Esophagus muscularis mucosa (tissue), 4 donors: ENCODE data around the gene AQP12B. TPM values are rescaled to one million over a fixed set of nuclear protein-coding genes. Genes with fewer than 3 reads are reported as not detected.

Experiments used
- DNase-seq: peaks from one replicate; pipeline ENCODE4 v3.0.0-alpha.2; 2017; ENCODE audit errors: extremely low spot score
- H3K27ac ChIP-seq, 4 donors: fragments of 200-600 bp; sonication (generic); replicated peaks in 1 of 4; 1 replicate in 3 of 4; 2 replicates in 1 of 4; pipeline ENCODE4 v1.5.1; 2016 to 2019; ENCODE audit warnings: mild to moderate bottlenecking in 1 of 4
- H3K27me3 ChIP-seq, 4 donors: fragments of 200-600 bp; sonication (generic); one replicate each; pipeline versions ENCODE4 v1.5.1 to v1.6.0; 2016 to 2019
- H3K36me3 ChIP-seq, 4 donors: fragments of 200-600 bp; sonication (generic); one replicate each; pipeline ENCODE4 v1.5.1; 2016 to 2019
- H3K4me1 ChIP-seq, 4 donors: fragments of 200-600 bp; sonication (generic); one replicate each; pipeline ENCODE4 v1.5.1; 2016 to 2019
- H3K4me3 ChIP-seq, 4 donors: fragments of 200-600 bp; sonication (generic); 1 replicate in 2 of 4; 2 replicates in 2 of 4; pipeline ENCODE4 v1.5.1; 2016 to 2019; ENCODE audit warnings: mild to moderate bottlenecking in 4 of 4, moderate library complexity in 1 of 4
- H3K9me3 ChIP-seq, 4 donors: fragments of 200-600 bp; sonication (generic); 1 replicate in 3 of 4; 2 replicates in 1 of 4; pipeline ENCODE4 v1.5.1; 2016 to 2019
- EP300 ChIP-seq: sonication (generic); formaldehyde crosslinking; IDR thresholded peaks from one replicate; pipeline ENCODE4 v1.6.1; 2017; ENCODE audit warnings: antibody characterized with exemption
- POLR2A ChIP-seq: fragments of 450-650 bp; IDR thresholded peaks from one replicate; pipeline ENCODE4 v1.6.1; 2017; ENCODE audit warnings: antibody characterized with exemption, moderate library complexity, mild to moderate bottlenecking, low read depth
- POLR2AphosphoS5 ChIP-seq, 2 donors: sonication (generic); formaldehyde crosslinking; IDR thresholded peaks; one replicate each; pipeline ENCODE4 v1.6.1; 2017; ENCODE audit warnings: antibody characterized with exemption in 2 of 2
- WGBS: methylation state at CpG from one replicate; pipeline ENCODE4 v1.1.5; 2018; 5-methylcytosine and 5-hydroxymethylcytosine counted together
- intact Hi-C: fragments of 100-400 bp; cut with DNase I; formaldehyde crosslinking; loops from one replicate; pipeline ENCODE4 v1.15.1; 2023
- total RNA-seq, 4 donors: library from RNA; depleted of rRNA; stranded (reverse); fragments of >200 nt; gene quantifications; one replicate each; pipeline versions ENCODE4 v1.1.0 to v1.2.1, GENCODE V29; 2016
- TF ChIP-seq, protein P1 (sequence below), 3 experiments: fragments of 200-600 bp in 2 of 3; fragments of 450-650 bp in 1 of 3; sonication (generic) in 2 of 3; IDR thresholded peaks; one replicate each; pipeline ENCODE4 v1.5.1; 2017 to 2019; ENCODE audit warnings: antibody characterized with exemption in 3 of 3, mild to moderate bottlenecking in 2 of 3, moderate library complexity in 1 of 3

AQP12B gene
- total RNA-seq, 4 donors from 2014 or later = not detected

DNA sequence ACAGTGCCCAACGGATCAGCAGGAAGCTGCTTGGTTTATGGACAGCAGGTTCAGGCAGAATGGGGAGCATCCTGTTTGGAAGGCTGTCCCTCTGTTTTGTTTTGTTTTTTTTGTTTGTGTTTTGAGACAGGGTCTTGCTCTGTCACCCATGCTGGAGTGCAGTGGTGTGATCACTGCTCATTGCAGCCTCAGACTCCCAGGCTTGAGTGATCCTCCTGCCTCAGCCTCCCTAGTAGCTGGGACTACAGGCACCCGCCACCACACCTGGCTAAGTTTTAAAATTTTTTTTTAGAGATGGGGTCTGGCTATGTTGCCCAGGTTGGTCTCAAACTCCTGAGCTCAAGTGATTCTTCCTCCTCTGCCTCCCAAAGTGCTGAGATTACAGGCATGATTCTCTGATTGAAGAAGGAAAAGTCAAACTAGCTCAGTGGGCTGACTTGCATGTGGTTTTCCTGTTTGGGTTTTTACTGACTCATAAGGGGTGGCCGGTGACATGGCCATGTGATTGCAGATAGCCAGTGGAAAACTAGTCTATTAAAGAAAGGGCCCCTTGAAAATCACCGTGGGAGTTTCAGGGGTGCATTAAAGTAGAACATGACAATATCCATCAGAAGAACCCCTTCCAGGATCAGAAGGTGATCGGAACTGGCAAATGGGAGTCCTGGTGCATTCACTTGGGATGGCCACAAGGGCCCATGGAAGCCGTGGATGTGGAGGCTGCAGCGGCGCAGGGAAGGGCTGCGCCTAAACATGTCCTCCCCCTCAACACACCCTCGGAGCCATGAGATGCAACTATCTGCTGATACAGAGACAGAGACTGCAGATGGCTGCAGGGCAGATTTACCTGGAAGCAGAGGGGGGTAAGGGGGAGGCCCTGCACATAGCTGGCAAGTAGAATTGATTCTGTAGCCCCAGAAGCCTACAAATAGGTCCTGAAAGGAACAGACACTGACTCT, 26.5 kb downstream of the AQP12B start:
- peaks cover 0 to 63% (median 2%) of the 10 kb centered on the region in 4 donors for H3K27me3 ChIP-seq
- 81% methylated on average over 10 of the region's 10 CpGs for WGBS
- DNase-seq = peak; percentile 90

GRCh38 chr2:240651185-240651584, 31.5 kb downstream of the AQP12B start:
- Histone ChIP-seq H3K36me3 (no peaks in the 10 kb centered on the region), H3K4me1 (no peaks in the 10 kb centered on the region), H3K27me3 (peaks cover 0 to 90% (median 5%) of the 10 kb centered on the region in 4 donors), H3K9me3 (peaks cover 0 to 7% (median 0%) of the 10 kb centered on the region in 4 donors), H3K4me3 (no peak overlapping the region), H3K27ac (no peak overlapping the region)
- intact Hi-C loops = no loop called here
- peak; percentile 82 for DNase-seq
- TF ChIP-seq POLR2A = no peak
- no peak for TF ChIP-seq POLR2AphosphoS5 (IDR thresholded peaks at IDR 0.05)
- 67% methylated on average over 3 of the region's 3 CpGs for WGBS

More for the DNA sequence above, 26.5 kb downstream of the AQP12B start:
- Histone ChIP-seq H3K9me3 (peaks cover 0 to 5% (median 0%) of the 10 kb centered on the region in 4 donors), H3K27ac (no peak overlapping the region), H3K36me3 (no peaks in the 10 kb centered on the region), H3K4me3 (no peak overlapping the region), H3K4me1 (no peaks in the 10 kb centered on the region)
- intact Hi-C loops = no loop called here
- TF ChIP-seq POLR2A (no peak), EP300 (no peak), POLR2AphosphoS5 (IDR thresholded peaks at IDR 0.05) (no peak)
- TF ChIP-seq, protein P1, sequence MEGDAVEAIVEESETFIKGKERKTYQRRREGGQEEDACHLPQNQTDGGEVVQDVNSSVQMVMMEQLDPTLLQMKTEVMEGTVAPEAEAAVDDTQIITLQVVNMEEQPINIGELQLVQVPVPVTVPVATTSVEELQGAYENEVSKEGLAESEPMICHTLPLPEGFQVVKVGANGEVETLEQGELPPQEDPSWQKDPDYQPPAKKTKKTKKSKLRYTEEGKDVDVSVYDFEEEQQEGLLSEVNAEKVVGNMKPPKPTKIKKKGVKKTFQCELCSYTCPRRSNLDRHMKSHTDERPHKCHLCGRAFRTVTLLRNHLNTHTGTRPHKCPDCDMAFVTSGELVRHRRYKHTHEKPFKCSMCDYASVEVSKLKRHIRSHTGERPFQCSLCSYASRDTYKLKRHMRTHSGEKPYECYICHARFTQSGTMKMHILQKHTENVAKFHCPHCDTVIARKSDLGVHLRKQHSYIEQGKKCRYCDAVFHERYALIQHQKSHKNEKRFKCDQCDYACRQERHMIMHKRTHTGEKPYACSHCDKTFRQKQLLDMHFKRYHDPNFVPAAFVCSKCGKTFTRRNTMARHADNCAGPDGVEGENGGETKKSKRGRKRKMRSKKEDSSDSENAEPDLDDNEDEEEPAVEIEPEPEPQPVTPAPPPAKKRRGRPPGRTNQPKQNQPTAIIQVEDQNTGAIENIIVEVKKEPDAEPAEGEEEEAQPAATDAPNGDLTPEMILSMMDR (IDR thresholded peaks at IDR 0.05) = no peak

DNA sequence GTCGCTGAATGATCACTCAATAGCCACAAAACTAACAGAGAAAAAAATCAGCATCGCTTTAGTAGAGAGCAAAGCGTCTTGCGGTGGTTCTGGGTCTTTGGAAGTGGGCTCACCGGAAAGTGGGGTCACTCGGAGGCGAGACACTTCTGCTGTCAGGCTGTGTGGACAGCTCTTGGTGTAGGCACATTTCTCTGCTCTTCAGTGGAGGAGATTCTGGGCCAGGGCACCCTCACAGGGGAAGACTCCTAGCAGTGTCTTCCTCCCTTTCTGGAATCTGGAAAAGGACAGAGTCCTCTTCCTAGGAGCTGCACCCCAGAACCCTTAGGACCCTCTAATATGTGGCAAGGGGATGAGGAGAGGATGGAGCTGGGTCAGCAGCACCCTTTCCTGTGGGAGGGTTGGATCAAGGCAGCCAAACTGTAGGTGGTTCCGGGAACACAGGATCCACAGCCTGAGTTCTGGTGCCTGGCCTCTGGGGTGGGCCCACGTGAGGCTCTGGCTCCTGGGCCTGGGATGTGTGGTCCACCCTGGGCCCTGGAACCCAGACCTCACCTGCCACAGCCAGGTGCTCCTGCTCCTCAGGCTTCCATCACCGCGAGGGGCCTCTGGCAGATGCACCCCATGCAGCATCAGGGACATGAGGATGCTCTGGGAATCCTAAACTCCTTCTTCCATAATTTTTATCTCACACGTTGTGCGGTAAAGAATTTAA, 32.3 kb downstream of the AQP12B start:
- Histone ChIP-seq H3K27me3 (peaks cover 0 to 90% (median 5%) of the 10 kb centered on the region in 4 donors), H3K36me3 (no peaks in the 10 kb centered on the region), H3K4me3 (no peak overlapping the region), H3K4me1 (no peaks in the 10 kb centered on the region), H3K27ac (no peak overlapping the region), H3K9me3 (peaks cover 0 to 7% (median 0%) of the 10 kb centered on the region in 4 donors)
- WGBS = 92% methylated on average over 12 of the region's 13 CpGs
- peak; percentile 68 for DNase-seq
- intact Hi-C loops = no loop called here
- TF ChIP-seq POLR2A (no peak), EP300 (no peak), POLR2AphosphoS5 (IDR thresholded peaks at IDR 0.05) (no peak)
- TF ChIP-seq, protein P1 (IDR thresholded peaks at IDR 0.05) = no peak

GRCh38 chr2:240649331-240649730, 33.4 kb downstream of the AQP12B start:
- no peaks in the 10 kb centered on the region for H3K36me3 ChIP-seq
- H3K9me3 ChIP-seq = peaks cover 0 to 7% (median 0%) of the 10 kb centered on the region in 4 donors
- WGBS = 53% methylated on average over 7 of the region's 7 CpGs
- no peaks in the 10 kb centered on the region for H3K4me1 ChIP-seq
- H3K27me3 ChIP-seq = peaks cover 0 to 92% (median 5%) of the 10 kb centered on the region in 4 donors
- no peak for TF ChIP-seq POLR2A
- TF ChIP-seq, protein P1 (IDR thresholded peaks at IDR 0.05) = no peak
- no peak overlapping the region for H3K27ac ChIP-seq
- no peak overlapping the region for H3K4me3 ChIP-seq
- peak; percentile 39 for DNase-seq
- intact Hi-C loops = no loop called here

DNA sequence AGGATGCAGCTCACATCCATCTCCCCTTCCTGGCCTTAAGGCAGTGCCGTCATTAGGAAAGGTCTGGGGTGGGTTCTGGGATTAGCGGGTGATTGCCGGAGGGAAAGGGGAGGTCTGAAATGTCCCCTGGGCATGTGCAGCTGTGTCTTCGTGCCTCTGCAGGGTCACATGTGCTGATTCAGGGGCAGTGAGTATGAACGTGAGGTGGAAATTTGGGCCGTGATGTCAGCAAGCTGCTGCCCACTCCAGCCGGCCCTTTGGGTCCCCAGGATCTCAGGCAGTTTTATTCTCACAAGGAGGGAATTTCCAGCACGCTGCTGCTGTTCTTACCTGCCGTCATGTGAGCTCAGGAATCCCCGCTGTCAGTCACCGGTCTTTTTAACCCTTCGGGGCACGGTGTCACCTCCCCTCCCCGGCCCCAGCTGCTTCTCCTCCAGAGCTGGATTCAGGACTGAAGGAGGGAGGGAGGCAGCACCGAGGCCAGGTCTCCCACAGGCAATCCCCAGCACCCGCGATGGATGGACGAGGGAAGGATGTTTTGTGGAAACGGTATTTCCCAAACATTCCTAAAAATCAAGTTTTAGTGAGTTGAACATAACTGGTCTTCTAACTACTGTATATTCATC, 33.9 kb downstream of the AQP12B start:
- no peaks in the 10 kb centered on the region for H3K4me1 ChIP-seq
- TF ChIP-seq POLR2AphosphoS5 (IDR thresholded peaks at IDR 0.05) = no peak
- no peak for TF ChIP-seq EP300
- TF ChIP-seq, protein P1 (IDR thresholded peaks at IDR 0.05) = no peak
- no peak for TF ChIP-seq POLR2A
- H3K9me3 ChIP-seq = peaks cover 0 to 7% (median 0%) of the 10 kb centered on the region in 4 donors
- H3K4me3 ChIP-seq = no peak overlapping the region
- peak; percentile 72 for DNase-seq
- no peaks in the 10 kb centered on the region for H3K36me3 ChIP-seq
- H3K27me3 ChIP-seq = peaks cover 0 to 92% (median 5%) of the 10 kb centered on the region in 4 donors
- no peak overlapping the region for H3K27ac ChIP-seq
- WGBS = 25% methylated on average over 17 of the region's 19 CpGs
- intact Hi-C loops = no loop called here
